Ovary (tissue), 9 donors: ENCODE results near the gene C20orf202. TPM values are rescaled to one million over a fixed set of nuclear protein-coding genes. Genes with fewer than 3 reads are reported as not detected.

ENCODE experiments used
- DNase-seq, 5 donors: peaks; one replicate each; pipeline ENCODE4 v3.0.0-alpha.2; 2019 to 2020
- H3K27ac ChIP-seq, 2 donors: fragments of 200-600 bp; one replicate each; pipeline versions ENCODE4 v1.5.1 to v1.8.0; 2019 to 2022
- H3K27me3 ChIP-seq: fragments of 200-600 bp; one replicate; pipeline ENCODE4 v1.8.0; 2022
- H3K36me3 ChIP-seq: fragments of 200-600 bp; sonication (generic); one replicate; pipeline ENCODE4 v1.5.1; 2019
- H3K4me1 ChIP-seq: one replicate; pipeline ENCODE4 v1.8.1; 2013; ENCODE audit warnings: mild to moderate bottlenecking, moderate library complexity; ENCODE audit not compliant: insufficient read depth
- H3K4me3 ChIP-seq: fragments of 200-600 bp; sonication (generic); one replicate; pipeline ENCODE4 v1.5.1; 2017
- H3K9me3 ChIP-seq, 2 donors: fragments of 200-600 bp in 1 of 2; sonication (generic) in 1 of 2; one replicate each; pipeline versions ENCODE4 v1.5.1 to v1.8.1; 2013 to 2019; ENCODE audit warnings: mild to moderate bottlenecking in 1 of 2, moderate library complexity in 1 of 2
- EP300 ChIP-seq: sonication (generic); formaldehyde crosslinking; IDR thresholded peaks from one replicate; pipeline ENCODE4 v1.6.1; 2017; ENCODE audit warnings: antibody characterized with exemption
- POLR2A ChIP-seq: fragments of 450-650 bp; IDR thresholded peaks from one replicate; pipeline ENCODE4 v1.6.1; 2017; ENCODE audit warnings: antibody characterized with exemption, mild to moderate bottlenecking, moderate library complexity
- WGBS, 3 donors: extraction: QIAGEN DNeasy Blood & Tissue Kit in 1 of 3; methylation state at CpG; one replicate each; pipeline versions ENCODE4 v1.1.5 to v1.1.7; 2013 to 2017; 5-methylcytosine and 5-hydroxymethylcytosine counted together
- intact Hi-C, 4 donors: fragments of 100-400 bp; cut with DNase I; formaldehyde crosslinking; loops; one replicate each; pipeline versions ENCODE4 v1.11.0 to v1.15.1; 2022 to 2023
- polyA plus RNA-seq, 2 donors: library from polyadenylated mRNA; stranded (reverse); fragments of 200-250 nt in 1 of 2; fragments of 350-450 nt in 1 of 2; fragmentation: Illumina TruSeq in 1 of 2; extraction: RNeasy Lipid Tissue Mini Kit (QIAGEN cat#74804) in 1 of 2; gene quantifications; one replicate each; pipeline ENCODE4 v1.2.3, GENCODE V29; 2013 to 2014
- total RNA-seq, 7 donors: library from RNA; depleted of rRNA in 2 of 7; stranded (reverse); fragments of >200 nt in 2 of 7; fragmentation: NEBNext Ultra II Directional in 3 of 7; extraction: Animal tissue kit (Norgen Biotek cat#: 25700) in 3 of 7; gene quantifications; one replicate each; pipeline versions ENCODE4 v1.1.0 to v1.2.4, GENCODE V29; 2016 to 2023
- TF ChIP-seq, protein P1 (sequence below), 3 donors: fragments of 450-650 bp in 2 of 3; fragments of 200-600 bp in 1 of 3; IDR thresholded peaks; one replicate each; pipeline versions ENCODE4 v1.5.1 to v1.8.0; 2016 to 2022; ENCODE audit warnings: antibody characterized with exemption in 3 of 3, mild to moderate bottlenecking in 1 of 3
- donor health status: DM: no; HTN: no; CAD: no; lungs with moderate emphysema.
- donor health status: DM: no; HTN: no; CAD: no.
- donor health status: Bipolar disorder and iron deficiency.
- donor health status: DM: yes; HTN: yes; CAD: no.
- donor health status: DM: no; HTN: no; CAD: no.
- donor health status: DM: yes; HTN: yes; CAD: no.

Gene C20orf202
- total and polyA plus RNA-seq, 9 donors, result 0.18 to 0.58 (median 0.29) TPM; not detected in 1

DNA sequence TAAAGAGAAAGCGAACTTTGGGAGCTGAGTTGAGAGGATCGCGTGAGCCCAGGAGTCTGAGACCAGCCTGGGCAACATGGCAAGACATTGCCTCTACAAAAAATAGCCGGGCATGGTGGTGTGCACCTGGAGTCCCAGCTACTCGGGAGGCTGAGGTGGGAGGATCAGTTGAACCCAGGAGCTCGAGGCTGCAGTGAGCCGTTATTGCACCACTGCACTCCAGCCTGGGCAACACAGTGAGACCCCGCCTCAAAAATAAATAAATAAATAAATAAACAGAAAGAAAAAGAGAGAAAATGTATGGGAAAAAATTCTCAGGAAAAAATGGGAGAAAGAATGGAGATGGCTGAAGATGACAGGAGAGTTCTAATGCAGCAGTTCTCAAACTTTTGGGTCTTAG is 2.5 kb downstream of the C20orf202 start:
- Histone ChIP-seq H3K36me3 (no peaks in the 10 kb centered on the region), H3K9me3 (no peaks in the 10 kb centered on the region), H3K4me3 (no peak overlapping the region), H3K27me3 (no peaks in the 10 kb centered on the region), H3K27ac (no peak overlapping the region), H3K4me1 (no peaks in the 10 kb centered on the region)
- no peak for TF ChIP-seq EP300
- TF ChIP-seq, protein P1, sequence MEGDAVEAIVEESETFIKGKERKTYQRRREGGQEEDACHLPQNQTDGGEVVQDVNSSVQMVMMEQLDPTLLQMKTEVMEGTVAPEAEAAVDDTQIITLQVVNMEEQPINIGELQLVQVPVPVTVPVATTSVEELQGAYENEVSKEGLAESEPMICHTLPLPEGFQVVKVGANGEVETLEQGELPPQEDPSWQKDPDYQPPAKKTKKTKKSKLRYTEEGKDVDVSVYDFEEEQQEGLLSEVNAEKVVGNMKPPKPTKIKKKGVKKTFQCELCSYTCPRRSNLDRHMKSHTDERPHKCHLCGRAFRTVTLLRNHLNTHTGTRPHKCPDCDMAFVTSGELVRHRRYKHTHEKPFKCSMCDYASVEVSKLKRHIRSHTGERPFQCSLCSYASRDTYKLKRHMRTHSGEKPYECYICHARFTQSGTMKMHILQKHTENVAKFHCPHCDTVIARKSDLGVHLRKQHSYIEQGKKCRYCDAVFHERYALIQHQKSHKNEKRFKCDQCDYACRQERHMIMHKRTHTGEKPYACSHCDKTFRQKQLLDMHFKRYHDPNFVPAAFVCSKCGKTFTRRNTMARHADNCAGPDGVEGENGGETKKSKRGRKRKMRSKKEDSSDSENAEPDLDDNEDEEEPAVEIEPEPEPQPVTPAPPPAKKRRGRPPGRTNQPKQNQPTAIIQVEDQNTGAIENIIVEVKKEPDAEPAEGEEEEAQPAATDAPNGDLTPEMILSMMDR (IDR thresholded peaks at IDR 0.05), result no peak
- no peak for TF ChIP-seq POLR2A
- intact Hi-C loops, result loop anchor here in 1 of 4 donors (10.0 kb wide), 1 partner anchor 391 kb away; no protein-coding TSS in a partner anchor
- no peak for DNase-seq
- 91 to 96% (median 94%) methylated on average over 8 of the region's 8 CpGs for WGBS, 3 donors

DNA sequence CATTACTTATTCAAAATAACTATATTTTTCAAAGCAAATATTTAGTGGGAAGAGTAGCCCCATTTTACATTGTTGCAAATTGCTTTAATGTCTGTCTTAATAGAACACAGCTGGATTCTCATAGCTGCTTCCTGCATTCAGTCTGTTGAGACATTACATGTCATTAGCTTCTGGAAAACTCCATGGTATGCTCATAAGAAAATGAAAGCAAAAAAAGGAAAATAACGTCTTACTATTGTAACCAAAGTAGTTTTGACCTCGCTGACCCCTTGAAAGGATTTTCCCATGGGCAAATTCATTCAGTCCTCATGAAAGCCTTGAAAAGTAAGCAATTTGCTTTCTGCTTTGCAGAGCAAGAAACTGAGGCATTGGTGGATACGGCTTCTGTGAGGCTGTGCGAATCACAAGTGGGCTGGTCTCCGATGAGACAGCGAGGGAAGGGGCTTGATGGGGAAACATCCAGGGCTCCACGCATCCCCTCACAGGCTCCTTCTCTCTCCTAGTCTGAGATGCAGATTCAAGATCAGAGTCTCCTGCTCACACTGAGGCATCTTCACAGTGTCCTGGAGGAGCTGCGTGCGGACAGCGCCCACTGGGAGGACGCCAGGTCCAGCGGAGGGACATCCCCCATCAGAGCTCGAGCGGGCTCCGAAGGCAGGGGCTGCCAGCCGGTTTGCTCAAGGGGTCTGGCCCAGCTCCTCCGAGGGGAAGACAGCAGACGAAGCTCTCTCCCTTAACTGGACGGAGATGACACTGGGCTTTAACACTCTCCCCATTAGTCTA is 3.3 kb downstream of the C20orf202 start:
- Histone ChIP-seq H3K27ac (no peak overlapping the region), H3K4me3 (no peak overlapping the region), H3K4me1 (no peaks in the 10 kb centered on the region), H3K36me3 (no peaks in the 10 kb centered on the region), H3K9me3 (no peaks in the 10 kb centered on the region), H3K27me3 (no peaks in the 10 kb centered on the region)
- intact Hi-C loops, result loop anchor here in 1 of 4 donors (10.0 kb wide), 1 partner anchor 392 kb away; no protein-coding TSS in a partner anchor
- DNase-seq, result no peak
- 56 to 76% (median 61%) methylated on average over 19 of the region's 19 CpGs for WGBS, 3 donors
- no peak for TF ChIP-seq POLR2A
- TF ChIP-seq, protein P1 (IDR thresholded peaks at IDR 0.05), result no peak
- TF ChIP-seq EP300, result no peak

DNA sequence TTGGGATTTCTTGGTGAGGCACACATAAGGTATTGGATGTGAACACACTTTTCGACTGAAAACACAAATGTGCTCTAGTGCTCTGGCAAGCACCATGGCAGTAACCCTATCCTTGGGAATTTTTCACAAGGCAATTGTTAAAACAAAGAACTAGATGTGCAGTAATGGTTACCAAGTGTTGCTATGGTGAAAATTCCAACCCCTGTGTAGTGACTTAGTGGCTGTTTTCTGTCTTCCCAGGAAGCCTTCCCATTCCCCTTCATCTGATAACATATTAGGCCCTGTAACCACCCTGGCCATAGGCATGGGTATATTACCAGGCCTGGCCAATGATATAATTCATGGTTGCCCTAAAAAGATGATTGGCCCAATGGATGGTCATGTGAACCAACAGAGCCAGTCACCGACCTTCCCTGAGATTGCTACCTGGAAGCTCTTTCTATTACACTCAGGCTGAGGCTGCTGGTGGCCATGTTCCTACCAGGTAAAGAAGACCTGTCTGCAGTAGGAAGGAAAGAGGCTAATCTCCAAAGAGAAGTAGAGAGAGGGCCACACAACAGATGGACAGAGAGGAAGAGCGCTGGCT is 4.1 kb downstream of the C20orf202 start:
- TF ChIP-seq, protein P1 (IDR thresholded peaks at IDR 0.05), result no peak
- no peak for TF ChIP-seq EP300
- TF ChIP-seq POLR2A, result no peak
- no peaks in the 10 kb centered on the region for H3K4me1 ChIP-seq
- H3K9me3 ChIP-seq, result no peaks in the 10 kb centered on the region
- intact Hi-C loops, result loop anchor here in 1 of 4 donors (10.0 kb wide), 1 partner anchor 393 kb away; no protein-coding TSS in a partner anchor
- WGBS, 3 donors, result 85 to 95% (median 89%) methylated on average over 3 of the region's 3 CpGs
- H3K27ac ChIP-seq, result no peak overlapping the region
- H3K4me3 ChIP-seq, result no peak overlapping the region
- no peaks in the 10 kb centered on the region for H3K36me3 ChIP-seq
- H3K27me3 ChIP-seq, result no peaks in the 10 kb centered on the region
- no peak for DNase-seq

DNA sequence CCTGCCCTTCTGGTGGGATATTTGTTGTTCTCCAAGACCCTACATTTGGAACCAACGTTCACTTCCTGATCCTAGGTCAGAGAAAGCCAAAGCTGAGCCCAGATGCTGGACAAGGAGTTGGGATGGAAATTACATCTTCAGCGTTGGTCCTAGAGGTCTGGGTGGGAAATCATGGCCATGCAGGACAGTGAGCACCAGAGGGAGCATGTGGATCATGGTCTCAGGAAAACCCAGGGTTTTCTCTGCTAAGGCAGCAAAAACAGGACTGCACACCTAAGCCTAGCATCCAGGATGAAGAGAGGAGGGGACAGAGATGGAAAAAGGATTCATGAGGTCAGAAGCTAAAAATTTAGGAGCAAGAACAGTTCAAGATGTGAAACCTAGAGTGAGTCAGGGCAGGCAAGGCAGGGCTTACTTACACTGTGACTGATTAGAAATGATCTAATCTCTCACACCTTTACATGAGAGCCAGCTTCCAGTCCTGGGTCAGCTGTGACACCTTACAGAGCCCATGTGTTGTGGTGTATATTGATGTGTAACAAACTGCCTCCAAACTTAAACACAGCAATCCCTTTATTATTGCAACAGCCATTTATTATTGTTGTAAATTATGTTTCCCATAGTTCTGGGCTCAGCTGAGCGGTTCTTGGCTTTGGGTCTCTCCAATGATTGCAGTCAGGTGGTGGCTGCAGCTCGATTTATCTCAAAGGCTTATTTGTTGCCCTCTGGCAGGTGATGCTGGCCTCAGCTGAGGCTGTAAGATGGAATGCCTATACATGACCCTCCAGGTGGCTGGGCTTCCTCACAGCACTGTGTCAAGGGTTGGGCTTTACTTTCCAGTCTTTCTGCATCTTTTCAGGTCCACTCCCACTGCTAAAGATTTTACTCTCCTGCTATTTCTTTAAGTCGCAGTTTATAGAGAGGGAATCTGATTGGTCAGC is 6.5 kb downstream of the C20orf202 start:
- whole genome bisulfite sequencing, 3 donors, result 43 to 52% (median 46%) methylated on average over 5 of the region's 5 CpGs
- TF ChIP-seq, protein P1 (IDR thresholded peaks at IDR 0.05), result no peak
- no peak for TF ChIP-seq EP300
- no peak for TF ChIP-seq POLR2A
- no peaks in the 10 kb centered on the region for H3K9me3 ChIP-seq
- intact Hi-C loops, result loop anchor here in 3 of 4 donors (5.0 to 10.0 kb wide), 5 partner anchors 95 to 395 kb away; partner anchors contain the start of gene PSMF1 (in 1 of the 3)
- H3K27me3 ChIP-seq, result no peaks in the 10 kb centered on the region
- no peaks in the 10 kb centered on the region for H3K36me3 ChIP-seq
- no peaks in the 10 kb centered on the region for H3K4me1 ChIP-seq
- no peak overlapping the region for H3K27ac ChIP-seq
- H3K4me3 ChIP-seq, result no peak overlapping the region
- DNase-seq, result no peak
